Right renal cortex interstitium (tissue), 3 donors: ENCODE data around the gene LRRC8E. TPM values are rescaled to one million over a fixed set of nuclear protein-coding genes. Genes with fewer than 3 reads are reported as not detected.
"Not testable (repeated sequence)": the region's sequence is repeated elsewhere in the genome, so short reads cannot be mapped to it uniquely, and the experiment has no call there.

Experiments
- DNase-seq, 3 donors: peaks; one replicate each; pipeline ENCODE4 v3.0.0-alpha.2; 2013; ENCODE audit warnings: low read depth in 3 of 3, low spot score in 2 of 3
- polyA plus RNA-seq, 3 donors: library from polyadenylated mRNA; unstranded; fragments of 120-200 nt; gene quantifications; one replicate each; pipeline ENCODE4 v1.2.1, GENCODE V29; 2013; ENCODE audit not compliant: insufficient read length in 3 of 3

The LRRC8E gene
- polyA plus RNA-seq, 3 donors: 1.9 to 2.4 (median 2.3) TPM

- not testable (repeated sequence) for DNase-seq
Measured at GRCh38 chr19:7918062-7918614, 29.8 kb downstream of the LRRC8E start.

- DNase-seq: no peak
Measured at GRCh38 chr19:7918615-7919421, 30.5 kb downstream of the LRRC8E start.

- peak; percentile 84 to 90 (median 88) for DNase-seq
Measured at GRCh38 chr19:7919610-7920518, 31.6 kb downstream of the LRRC8E start, which contains the start of gene SNAPC2. TSS of gene SNAPC2 (plus strand) at chr19:7920338. CDS start at chr19:7920367, 29 bp downstream.

GRCh38 chr19:7920519-7921301 lies 32.4 kb downstream of the LRRC8E start:
- peak; percentile 64 to 90 (median 90) for DNase-seq

- no peak for DNase-seq
Measured at GRCh38 chr19:7921302-7921966, 33.1 kb downstream of the LRRC8E start.

GRCh38 chr19:7921967-7922835 lies 33.9 kb downstream of the LRRC8E start:
- no peak for DNase-seq

GRCh38 chr19:7922836-7923195 lies 34.5 kb downstream of the LRRC8E start:
- DNase-seq: no peak

GRCh38 chr19:7923295-7924191 lies 35.2 kb downstream of the LRRC8E start:
- DNase-seq: no peak

- no peak for DNase-seq
Measured at GRCh38 chr19:7924241-7924640, 35.9 kb downstream of the LRRC8E start.

GRCh38 chr19:7924651-7925170 lies 36.4 kb downstream of the LRRC8E start:
- DNase-seq: no peak

- peak; percentile 61 to 72 (median 70) for DNase-seq
Measured at GRCh38 chr19:7925171-7925851, 37.0 kb downstream of the LRRC8E start.

GRCh38 chr19:7926021-7926726 lies 37.9 kb downstream of the LRRC8E start, which contains the start of gene CTXN1:
TSS of gene CTXN1 (minus strand) at chr19:7926135. CDS start at chr19:7925538, 597 bp downstream.
- no peak for DNase-seq

GRCh38 chr19:7926727-7927604 lies 38.7 kb downstream of the LRRC8E start:
- no peak for DNase-seq

- DNase-seq: no peak
Measured at GRCh38 chr19:7927605-7928333, 39.5 kb downstream of the LRRC8E start.

- DNase-seq: no peak
Measured at GRCh38 chr19:7928334-7928706, 40.0 kb downstream of the LRRC8E start.
